K562 (cell line): Measurements from ENCODE around the gene PLEKHF1. TPM values are rescaled to one million over a fixed set of nuclear protein-coding genes. Genes with fewer than 3 reads are reported as not detected.

Source experiments
- E2F8 ChIP-seq: fragments of 450-650 bp; IDR thresholded peaks from 2 replicates; pipeline ENCODE4 v1.7.1; 2018; ENCODE audit warnings: mild to moderate bottlenecking, low read depth; ENCODE audit not compliant: partially characterized antibody
- ELK1 ChIP-seq: sonication (generic); formaldehyde crosslinking; IDR thresholded peaks from 2 replicates; pipeline ENCODE4 v1.8.1; 2022; ENCODE audit warnings: missing genetic modification reagents
- HDAC1 ChIP-seq, 2 experiments: fragments of 450-650 bp; IDR thresholded peaks; 2 replicates each; pipeline ENCODE4 v1.6.1; 2016 to 2017; ENCODE audit warnings: inconsistent platforms in 1 of 2, mild to moderate bottlenecking in 1 of 2, moderate library complexity in 1 of 2
- HNRNPUL1 ChIP-seq: fragments of 200-400 bp; formaldehyde crosslinking; IDR thresholded peaks from 2 replicates; pipeline ENCODE4 v1.6.1; 2017; ENCODE audit warnings: low read length
- PHF20 ChIP-seq: fragments of 450-650 bp; IDR thresholded peaks from 2 replicates; pipeline ENCODE4 v1.6.1; 2018; ENCODE audit not compliant: partially characterized antibody
- PKNOX1 ChIP-seq: fragments of 450-650 bp; IDR thresholded peaks from 2 replicates; pipeline ENCODE4 v1.6.1; 2016
- TEAD4 ChIP-seq, 2 experiments: sonication (generic) in 1 of 2; formaldehyde crosslinking in 1 of 2; IDR thresholded peaks; 2 replicates each; pipeline versions ENCODE4 v1.6.1 to v1.8.0; 2012 to 2022; ENCODE audit warnings: borderline replicate concordance in 1 of 2, inconsistent platforms in 1 of 2, low read length in 1 of 2, mild to moderate bottlenecking in 1 of 2, missing genetic modification reagents in 1 of 2
- TRIM25 ChIP-seq: fragments of 450-650 bp; IDR thresholded peaks from 2 replicates; pipeline ENCODE4 v1.7.0; 2016; ENCODE audit warnings: borderline replicate concordance
- VEZF1 ChIP-seq: fragments of 200-800 bp; sonication (Bioruptor generic); IDR thresholded peaks from 2 replicates; pipeline ENCODE4 v1.6.1; 2017; ENCODE audit warnings: missing genetic modification characterization, missing compliant biosample characterization
- ZBTB17 ChIP-seq: fragments of 450-650 bp; formaldehyde crosslinking; IDR thresholded peaks from 2 replicates; pipeline ENCODE4 v1.4.0; 2020; ENCODE audit warnings: mild to moderate bottlenecking
- ZNF197 ChIP-seq: fragments of 200-800 bp; sonication (Bioruptor generic); IDR thresholded peaks from 2 replicates; pipeline ENCODE4 v1.6.1; 2016; ENCODE audit warnings: low read depth, missing genetic modification characterization, missing compliant biosample characterization
- ZNF766 ChIP-seq: fragments of 200-800 bp; sonication (Bioruptor generic); conservative IDR thresholded peaks from 2 replicates; pipeline ENCODE4 v1.6.1; 2016; ENCODE audit warnings: missing genetic modification characterization, missing compliant biosample characterization
- polyA plus RNA-seq, 8 experiments: library from polyadenylated mRNA; depleted of rRNA in 4 of 8; stranded (reverse) in 5 of 8; unstranded in 3 of 8; fragments of >200 nt; fragmentation: Nextera tagmentation in 2 of 8; fragmentation: Illumina TruSeq in 1 of 8; extraction: Ambion mirVana in 2 of 8; extraction: Trizol in 1 of 8; gene quantifications; 2 replicates each; pipeline versions ENCODE4 v1.2.1 to v1.2.3, GENCODE V29; 2011 to 2014; ENCODE audit warnings: inconsistent platforms in 1 of 8, missing spikeins in 1 of 8
- total RNA-seq, 7 experiments: library from RNA; depleted of rRNA in 6 of 7; stranded (reverse); fragments of >200 nt in 6 of 7; fragmentation: Illumina TruSeq in 2 of 7; extraction: Trizol in 2 of 7; gene quantifications; 2 replicates each; pipeline versions ENCODE4 v1.2.1 to v1.2.3, GENCODE V29; 2011 to 2021; ENCODE audit warnings: low replicate concordance in 1 of 7
- TF ChIP-seq, protein P1 (sequence below), 2 experiments: fragments of 450-650 bp; conservative IDR thresholded peaks; 2 replicates each; pipeline ENCODE4 v1.6.1; 2017; ENCODE audit warnings: mild to moderate bottlenecking in 2 of 2, moderate library complexity in 2 of 2
- TF ChIP-seq, protein P2 (sequence below), 2 experiments: IDR thresholded peaks; 2 replicates each; pipeline ENCODE4 v1.6.1; 2011; ENCODE audit warnings: borderline replicate concordance in 1 of 2, control low read depth in 1 of 2, low read depth in 1 of 2, low read length in 1 of 2, mild to moderate bottlenecking in 1 of 2, mixed read lengths in 1 of 2, moderate library complexity in 1 of 2; ENCODE audit not compliant: insufficient read depth in 1 of 2, insufficient read length in 1 of 2, poor library complexity in 1 of 2, severe bottlenecking in 1 of 2; ENCODE audit errors: extremely low read depth in 1 of 2

PLEKHF1 gene
- total and polyA plus RNA-seq, 9 of the 15 experiments (the other 6 are each of a cell fraction or from before 2014, with no cell fraction given) = 0.07 to 13.4 (median 3.9) TPM; not detected in 1

DNA sequence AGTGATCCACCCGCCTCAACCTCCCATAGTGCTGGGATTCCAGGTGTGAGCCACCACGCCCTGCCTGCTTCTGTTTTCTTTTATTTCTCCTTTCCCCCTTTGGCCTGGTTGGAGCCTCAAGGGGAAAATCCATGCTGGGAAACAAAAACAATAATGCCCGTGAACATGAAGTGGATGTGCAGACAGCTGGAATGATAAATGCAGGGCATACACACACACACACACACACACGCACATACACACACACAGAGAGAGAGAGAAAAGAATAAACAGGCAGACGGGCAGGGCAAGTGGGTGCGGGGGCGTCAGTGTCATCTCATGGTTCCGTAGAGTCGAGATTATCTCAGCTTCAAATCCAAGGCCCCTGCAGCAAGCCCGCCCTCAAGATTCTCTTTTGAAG is 4.4 kb upstream of the PLEKHF1 start (continued):
- TF ChIP-seq, protein P1, sequence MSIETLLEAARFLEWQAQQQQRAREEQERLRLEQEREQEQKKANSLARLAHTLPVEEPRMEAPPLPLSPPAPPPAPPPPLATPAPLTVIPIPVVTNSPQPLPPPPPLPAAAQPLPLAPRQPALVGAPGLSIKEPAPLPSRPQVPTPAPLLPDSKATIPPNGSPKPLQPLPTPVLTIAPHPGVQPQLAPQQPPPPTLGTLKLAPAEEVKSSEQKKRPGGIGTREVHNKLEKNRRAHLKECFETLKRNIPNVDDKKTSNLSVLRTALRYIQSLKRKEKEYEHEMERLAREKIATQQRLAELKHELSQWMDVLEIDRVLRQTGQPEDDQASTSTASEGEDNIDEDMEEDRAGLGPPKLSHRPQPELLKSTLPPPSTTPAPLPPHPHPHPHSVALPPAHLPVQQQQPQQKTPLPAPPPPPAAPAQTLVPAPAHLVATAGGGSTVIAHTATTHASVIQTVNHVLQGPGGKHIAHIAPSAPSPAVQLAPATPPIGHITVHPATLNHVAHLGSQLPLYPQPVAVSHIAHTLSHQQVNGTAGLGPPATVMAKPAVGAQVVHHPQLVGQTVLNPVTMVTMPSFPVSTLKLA (conservative IDR thresholded peaks at IDR 0.05) = peak in 1 of 2 experiments; percentile 37; a peak in 1 of 4 replicates
- TF ChIP-seq, protein P2, sequence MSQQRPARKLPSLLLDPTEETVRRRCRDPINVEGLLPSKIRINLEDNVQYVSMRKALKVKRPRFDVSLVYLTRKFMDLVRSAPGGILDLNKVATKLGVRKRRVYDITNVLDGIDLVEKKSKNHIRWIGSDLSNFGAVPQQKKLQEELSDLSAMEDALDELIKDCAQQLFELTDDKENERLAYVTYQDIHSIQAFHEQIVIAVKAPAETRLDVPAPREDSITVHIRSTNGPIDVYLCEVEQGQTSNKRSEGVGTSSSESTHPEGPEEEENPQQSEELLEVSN (IDR thresholded peaks at IDR 0.05; ENCODE audit: borderline replicate concordance in 1 of 2, extremely low read depth in 1 of 2, insufficient read depth in 1 of 2, insufficient read length in 1 of 2, low read depth in 1 of 2, low read length in 1 of 2, poor library complexity in 1 of 2, severe bottlenecking in 1 of 2) = peak in 1 of 2 experiments; percentile 36
- peak; percentile 30; the same call in 1 of the 2 replicates for TF ChIP-seq TEAD4 (IDR thresholded peaks at IDR 0.05; ENCODE audit: low read length)
- no peak for TF ChIP-seq TEAD4 (CRISPR knock-in tag; IDR thresholded peaks at IDR 0.05; ENCODE audit: borderline replicate concordance)
- 0 out of 2 replicates have a peak, but pooled peaks have one; percentile 6 for TF ChIP-seq ZNF197 (CRISPR knock-in tag)
- no peak for TF ChIP-seq ZBTB17 (CRISPR knock-in tag)
- TF ChIP-seq VEZF1 (CRISPR knock-in tag) = peak; percentile 63
- TF ChIP-seq HDAC1 (IDR thresholded peaks at IDR 0.05) = peak in 1 of 2 experiments; percentile 64; a peak in 2 of 4 replicates
- TF ChIP-seq PHF20 = no peak
- TF ChIP-seq TRIM25 = no peak
- TF ChIP-seq PKNOX1 = peak; percentile 66
- TF ChIP-seq ELK1 (CRISPR knock-in tag) = no peak
- TF ChIP-seq HNRNPUL1 = no peak
- no peak for TF ChIP-seq E2F8
- TF ChIP-seq ZNF766 (CRISPR knock-in tag) = 0 out of 2 replicates have a peak, but pooled peaks have one; percentile 55
